Measurements from ENCODE around the gene IFITM5.
"Not testable (repeated sequence)": the region's sequence is repeated elsewhere in the genome, so short reads cannot be mapped to it uniquely, and the experiment has no call there.

Gene IFITM5

GRCh38 chr11:327581-327923 is 28.2 kb upstream of the IFITM5 start:
- no peak for DNase-seq

GRCh38 chr11:326842-327580 is 27.7 kb upstream of the IFITM5 start:
- DNase-seq, result peak; percentile 57

- no peak for DNase-seq
These were observed 27.2 kb upstream of the IFITM5 start for GRCh38 chr11:326592-326841.

- no peak for DNase-seq
These were observed 26.7 kb upstream of the IFITM5 start for GRCh38 chr11:325796-326591.

DNA sequence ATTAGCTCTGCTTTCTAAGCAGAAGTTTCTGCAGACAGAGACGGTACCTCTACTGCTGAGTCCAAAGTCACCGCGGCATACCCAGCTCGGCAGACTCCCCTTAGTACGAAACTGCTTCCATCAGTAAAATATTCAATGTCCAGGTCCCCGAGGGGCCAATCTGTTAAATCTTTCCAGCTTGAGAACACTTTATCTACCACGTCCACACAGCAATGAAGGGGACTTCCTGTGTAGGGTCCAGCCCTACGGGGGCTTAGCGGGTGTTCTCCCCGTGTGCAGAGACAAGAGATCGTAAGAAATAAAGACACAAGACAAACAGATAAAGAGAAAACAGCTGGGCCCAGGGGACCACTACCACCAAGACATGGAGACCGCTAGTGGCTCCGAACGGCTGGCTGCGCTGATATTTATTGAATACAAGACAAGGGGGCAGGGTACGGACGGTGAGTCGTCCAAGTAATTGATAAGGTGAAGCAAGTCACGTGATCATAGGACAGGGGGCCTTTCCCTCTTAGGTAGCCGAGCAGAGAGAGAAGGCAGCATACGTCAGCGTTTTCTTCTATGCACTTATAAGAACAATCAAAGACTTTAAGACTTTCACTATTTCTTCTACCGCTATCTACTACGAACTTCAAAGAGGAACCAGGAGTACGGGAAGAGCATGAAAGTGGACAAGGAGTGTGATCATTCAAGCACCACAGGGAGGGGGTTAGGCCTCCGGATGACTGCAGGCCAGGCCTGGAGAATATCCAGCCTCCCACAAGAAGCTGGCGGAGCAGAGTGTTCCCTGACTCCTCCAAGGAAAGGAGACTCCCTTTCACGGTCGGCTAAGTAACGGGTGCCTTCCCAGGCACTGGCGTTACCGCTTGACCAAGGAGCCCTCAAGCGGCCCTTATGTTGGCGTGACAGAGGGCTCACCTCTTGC is 25.5 kb upstream of the IFITM5 start:
- not testable (repeated sequence) for DNase-seq

DNA sequence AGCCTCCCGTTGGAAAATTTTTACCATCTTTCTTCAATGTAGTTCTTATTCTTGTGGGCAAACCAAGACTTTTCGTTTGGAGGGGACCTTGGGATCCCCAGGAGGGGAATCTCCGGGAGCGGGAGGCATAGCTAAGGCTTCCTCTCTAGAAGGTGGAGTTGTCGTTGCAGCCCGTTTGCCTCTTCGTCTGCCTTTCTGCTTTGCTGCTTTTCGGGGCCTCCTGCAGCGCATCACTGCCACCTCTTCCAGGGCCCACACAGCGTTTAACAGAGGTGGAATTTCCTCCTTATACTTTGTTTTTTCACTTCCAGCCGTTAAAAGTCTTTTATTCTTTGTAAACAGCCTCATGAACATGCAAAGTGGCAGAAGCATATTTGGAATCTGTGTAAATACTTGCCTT is 24.8 kb upstream of the IFITM5 start:
- no peak for DNase-seq

GRCh38 chr11:319888-320273 is 20.6 kb upstream of the IFITM5 start:
- DNase-seq, result not testable (repeated sequence)

GRCh38 chr11:319121-319887 is 20.0 kb upstream of the IFITM5 start:
- DNase-seq, result not testable (repeated sequence)

GRCh38 chr11:318405-319120 is 19.2 kb upstream of the IFITM5 start:
- DNase-seq, result not testable (repeated sequence)

DNA sequence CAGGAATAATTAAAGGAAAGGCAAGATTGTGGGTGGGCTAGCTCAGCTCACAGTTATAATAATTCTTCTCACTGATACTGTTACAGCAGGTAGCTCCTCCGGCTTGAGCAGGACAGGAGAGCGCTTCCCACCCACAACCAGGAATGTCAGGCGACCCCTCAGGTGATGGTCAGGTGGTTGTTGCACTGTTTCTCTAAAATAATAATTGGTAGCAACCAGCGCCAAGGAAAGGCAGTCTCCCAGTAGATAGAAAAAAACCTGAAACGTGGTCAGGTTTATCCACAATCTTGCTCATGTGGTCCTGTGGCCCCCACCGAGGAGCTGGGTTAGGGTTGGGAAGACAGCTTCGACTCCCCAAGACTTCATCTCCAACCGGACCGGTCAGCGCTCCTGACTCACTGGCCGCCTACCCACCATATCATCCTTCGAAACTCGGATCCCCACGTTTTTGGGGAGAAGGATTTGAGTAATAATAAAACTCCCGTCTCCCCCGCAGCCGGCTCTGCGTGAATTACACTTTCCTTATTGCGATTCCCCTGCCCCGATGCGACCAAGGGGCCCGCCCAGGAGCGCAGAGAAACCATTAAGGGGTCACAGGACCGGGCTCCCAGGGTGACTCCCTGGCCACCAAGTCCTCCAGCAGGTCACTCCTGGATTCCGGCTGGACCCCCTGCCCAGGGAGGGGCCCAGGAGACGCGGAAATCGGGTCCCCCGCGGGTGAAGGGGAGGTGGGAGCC is 18.5 kb upstream of the IFITM5 start:
- not testable (repeated sequence) for DNase-seq

DNA sequence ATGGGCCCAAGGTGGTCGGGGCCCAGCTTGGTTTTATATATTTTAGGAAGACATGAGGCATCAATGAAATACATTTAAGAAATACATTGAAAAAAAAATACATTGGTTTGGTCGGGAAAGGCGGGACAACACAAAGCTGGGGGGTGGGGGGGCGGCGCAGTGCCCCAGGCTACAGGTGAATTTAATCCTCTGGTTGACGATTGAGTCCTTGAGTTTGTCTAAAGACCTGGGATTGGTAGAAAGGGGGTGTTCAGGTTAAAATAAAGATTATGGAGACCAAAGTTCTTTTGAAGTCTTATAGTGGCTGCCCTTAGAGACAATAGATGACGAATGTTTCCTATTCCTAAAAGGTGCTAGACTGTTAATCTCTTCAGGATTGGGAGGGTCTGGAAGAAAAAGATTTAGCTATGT is 17.6 kb upstream of the IFITM5 start:
- DNase-seq, result no peak

DNA sequence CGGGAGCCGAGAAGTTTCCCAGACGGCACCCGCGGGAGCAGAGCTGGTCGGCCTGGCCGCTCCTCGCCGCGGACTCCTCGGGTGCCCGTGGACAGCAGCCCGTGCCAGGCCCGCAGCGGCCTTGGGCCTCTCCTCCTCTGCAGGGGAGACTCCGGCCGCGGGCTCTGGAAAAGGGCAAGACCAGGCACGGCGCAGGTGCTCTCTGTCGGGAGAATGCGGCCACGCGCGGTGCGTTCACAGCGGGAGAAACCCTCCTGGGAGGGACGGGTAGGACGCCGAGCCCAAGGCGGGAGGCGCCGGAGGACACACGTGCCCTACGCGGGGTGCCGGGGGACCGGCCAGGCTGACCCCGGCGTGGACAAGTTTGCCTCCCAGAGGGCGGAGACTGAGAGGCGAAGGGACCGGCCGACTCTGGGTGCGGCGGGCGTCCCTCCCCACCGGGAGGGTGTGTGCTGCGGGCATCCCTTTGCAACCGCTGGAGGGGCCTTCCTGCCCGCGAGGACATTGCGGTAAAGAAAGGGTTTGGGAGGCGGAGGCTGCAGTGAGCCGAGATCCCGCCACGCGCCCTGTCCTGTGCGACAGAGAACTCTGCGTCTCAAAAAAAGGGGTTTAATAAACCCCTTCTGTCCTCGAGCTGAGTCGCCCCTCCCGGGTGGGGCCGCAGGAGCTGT is 16.8 kb upstream of the IFITM5 start:
- no peak for DNase-seq

DNA sequence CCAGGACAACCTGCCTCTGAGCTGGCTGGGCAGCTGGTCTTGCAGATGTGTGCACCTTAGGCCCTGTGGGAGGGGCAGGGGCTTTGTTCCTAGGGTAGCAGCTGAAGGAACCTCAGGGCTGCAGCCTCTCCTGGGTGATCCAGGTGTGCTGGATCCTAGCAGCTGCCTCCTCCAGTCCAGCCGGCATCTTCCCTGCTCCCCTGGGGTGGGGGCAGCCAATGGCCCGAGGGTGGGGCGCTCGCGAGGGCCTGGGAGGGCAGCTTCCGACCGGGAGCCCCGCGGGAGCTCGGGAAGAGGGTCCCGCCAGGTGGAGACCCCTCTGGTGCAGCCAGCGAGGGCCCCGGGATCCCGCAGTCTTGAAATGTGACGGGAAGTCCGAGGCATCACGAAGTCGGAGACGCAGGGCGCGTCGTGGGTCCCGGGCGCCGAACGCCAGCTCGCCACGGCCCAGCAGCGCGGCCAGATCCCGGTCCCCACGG is 16.2 kb upstream of the IFITM5 start:
- DNase-seq, result no peak

DNA sequence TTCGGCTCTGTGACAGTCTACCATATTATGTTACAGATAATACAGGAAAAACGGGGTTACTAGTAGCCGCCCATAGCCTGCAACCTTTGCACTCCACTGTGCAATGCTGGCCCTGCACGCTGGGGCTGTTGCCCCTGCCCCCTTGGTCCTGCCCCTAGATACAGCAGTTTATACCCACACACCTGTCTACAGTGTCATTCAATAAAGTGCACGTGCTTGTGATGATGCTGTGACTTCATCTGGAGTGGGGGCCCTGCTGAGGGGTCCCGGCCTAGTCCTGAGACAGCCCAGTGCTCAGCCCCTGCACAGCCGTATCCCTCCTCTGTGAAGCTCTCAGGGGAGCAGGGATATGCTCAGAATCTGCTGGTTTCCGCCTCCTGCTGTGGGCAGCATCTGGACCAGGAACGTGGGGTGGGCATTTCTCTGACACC is 15.7 kb upstream of the IFITM5 start:
- no peak for DNase-seq

- not testable (repeated sequence) for DNase-seq
These were observed 15.2 kb upstream of the IFITM5 start for GRCh38 chr11:314554-314875.

DNA sequence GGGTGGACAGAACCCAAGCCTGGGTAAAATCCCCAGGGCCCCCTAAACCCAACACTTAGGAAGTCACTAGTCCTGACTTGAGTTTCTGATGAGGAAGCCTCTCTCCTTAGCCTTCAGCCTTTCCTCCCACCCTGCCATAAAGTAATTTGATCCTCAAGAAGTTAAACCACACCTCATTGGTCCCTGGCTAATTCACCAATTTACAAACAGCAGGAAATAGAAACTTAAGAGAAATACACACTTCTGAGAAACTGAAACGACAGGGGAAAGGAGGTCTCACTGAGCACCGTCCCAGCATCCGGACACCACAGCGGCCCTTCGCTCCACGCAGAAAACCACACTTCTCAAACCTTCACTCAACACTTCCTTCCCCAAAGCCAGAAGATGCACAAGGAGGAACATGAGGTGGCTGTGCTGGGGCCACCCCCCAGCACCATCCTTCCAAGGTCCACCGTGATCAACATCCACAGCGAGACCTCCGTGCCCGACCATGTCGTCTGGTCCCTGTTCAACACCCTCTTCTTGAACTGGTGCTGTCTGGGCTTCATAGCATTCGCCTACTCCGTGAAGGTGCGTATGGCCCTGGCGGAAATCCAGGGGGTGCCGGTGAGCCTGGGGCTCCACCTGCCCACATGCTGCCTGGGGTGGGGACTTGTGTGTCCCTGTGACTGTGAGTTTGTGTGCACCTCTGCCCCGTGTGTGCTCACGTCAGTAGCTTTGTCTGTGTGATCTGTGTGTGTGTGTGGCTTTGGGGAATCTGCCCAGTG is 14.6 kb upstream of the IFITM5 start, which contains the start of gene IFITM1:
Gene IFITM1 (plus strand): TSS at position 254 of the 767 bp plus-strand sequence. CDS start 131 bp downstream, at position 385.
- peak; percentile 53 for DNase-seq

GRCh38 chr11:313304-313786 is 14.0 kb upstream of the IFITM5 start:
- no peak for DNase-seq

DNA sequence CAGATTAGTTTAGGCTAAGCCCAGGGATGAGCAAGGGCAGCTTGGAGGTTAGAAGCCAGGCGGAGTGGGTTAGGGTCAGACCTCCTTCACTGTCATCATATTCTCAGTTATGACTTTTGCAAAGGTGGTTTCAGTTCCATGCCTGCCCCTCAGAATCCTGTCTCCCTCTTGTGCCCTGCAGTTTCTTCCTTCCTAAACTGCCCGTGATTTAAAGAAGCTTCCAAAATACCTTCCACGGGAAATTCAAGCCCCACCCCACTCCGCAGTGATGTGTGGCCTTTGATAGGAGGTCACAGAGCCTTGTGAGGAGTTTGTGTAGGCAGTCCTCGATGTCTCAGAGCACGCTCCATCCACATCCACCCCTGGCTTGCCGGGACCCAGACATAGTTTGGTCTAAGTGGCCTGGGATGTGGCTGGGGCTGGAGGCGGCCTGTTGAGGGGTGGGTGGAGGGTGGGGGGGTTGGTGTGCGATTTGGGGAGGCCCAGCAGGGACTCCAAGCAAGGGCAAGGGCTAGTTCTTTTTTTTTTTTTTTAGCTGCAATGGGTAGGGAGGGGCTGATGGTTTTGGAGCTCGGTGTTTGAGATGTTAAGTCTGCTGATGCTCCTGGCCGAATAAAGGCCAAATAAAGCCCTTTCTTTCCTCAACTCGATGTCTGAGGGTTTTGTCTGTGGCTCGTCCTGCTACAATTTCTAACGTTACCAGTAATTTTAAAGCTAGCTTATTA is 12.9 kb upstream of the IFITM5 start:
- DNase-seq, result no peak

Data from activated CD4-positive, alpha-beta T cell treated with anti-CD3 and anti-CD28 coated beads, Interleukin-2, amount 50 U/mL, for 1 hour (primary cell).